PC-3 (cell line): ENCODE measurements around the gene THAP7.

Experiments
- EZH2phosphoT487 ChIP-seq: fragments of 300-600 bp; sonication (generic); IDR thresholded peaks from 2 replicates; pipeline ENCODE4 v1.6.1; 2018; ENCODE audit warnings: mild to moderate bottlenecking, antibody characterized with exemption, low read length, borderline replicate concordance
- TF ChIP-seq, protein P1 (sequence below): fragments of 300-600 bp; sonication (generic); conservative IDR thresholded peaks from 2 replicates; pipeline ENCODE4 v1.5.1; 2017; ENCODE audit warnings: antibody characterized with exemption, low read depth, mild to moderate bottlenecking, low read length

DNA sequence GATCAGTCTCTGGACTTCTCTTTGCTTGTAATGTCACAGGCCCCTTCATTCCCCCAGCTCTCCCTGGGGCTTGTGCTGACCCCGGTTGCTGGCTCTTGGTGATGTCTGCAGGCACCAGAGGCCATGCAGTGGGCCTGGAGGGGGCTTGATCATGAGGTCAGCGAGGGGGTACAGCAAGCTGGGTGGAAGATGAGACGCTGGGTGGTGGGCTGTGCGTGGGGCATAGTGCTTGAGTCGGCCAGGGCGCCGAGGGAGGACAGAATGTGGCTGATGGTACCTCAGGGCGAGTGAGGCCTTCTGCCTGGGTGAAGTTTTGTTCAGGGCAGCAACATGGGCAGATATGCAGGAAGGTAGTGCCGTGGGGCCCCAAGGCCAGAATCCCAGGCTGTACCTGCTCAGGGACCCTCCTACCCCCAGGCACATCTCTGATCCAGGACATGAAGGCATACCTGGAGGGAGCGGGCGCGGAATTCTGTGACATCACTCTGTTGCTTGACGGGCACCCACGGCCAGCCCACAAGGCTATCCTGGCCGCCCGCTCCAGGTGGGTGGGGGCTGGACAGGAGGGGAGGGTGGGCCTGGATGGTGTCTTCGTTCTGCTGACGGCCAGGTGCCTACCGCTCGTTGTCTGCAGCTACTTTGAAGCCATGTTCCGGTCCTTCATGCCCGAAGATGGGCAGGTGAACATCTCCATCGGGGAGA, 6.4 kb downstream of the THAP7 start:
- TF ChIP-seq, protein P1, sequence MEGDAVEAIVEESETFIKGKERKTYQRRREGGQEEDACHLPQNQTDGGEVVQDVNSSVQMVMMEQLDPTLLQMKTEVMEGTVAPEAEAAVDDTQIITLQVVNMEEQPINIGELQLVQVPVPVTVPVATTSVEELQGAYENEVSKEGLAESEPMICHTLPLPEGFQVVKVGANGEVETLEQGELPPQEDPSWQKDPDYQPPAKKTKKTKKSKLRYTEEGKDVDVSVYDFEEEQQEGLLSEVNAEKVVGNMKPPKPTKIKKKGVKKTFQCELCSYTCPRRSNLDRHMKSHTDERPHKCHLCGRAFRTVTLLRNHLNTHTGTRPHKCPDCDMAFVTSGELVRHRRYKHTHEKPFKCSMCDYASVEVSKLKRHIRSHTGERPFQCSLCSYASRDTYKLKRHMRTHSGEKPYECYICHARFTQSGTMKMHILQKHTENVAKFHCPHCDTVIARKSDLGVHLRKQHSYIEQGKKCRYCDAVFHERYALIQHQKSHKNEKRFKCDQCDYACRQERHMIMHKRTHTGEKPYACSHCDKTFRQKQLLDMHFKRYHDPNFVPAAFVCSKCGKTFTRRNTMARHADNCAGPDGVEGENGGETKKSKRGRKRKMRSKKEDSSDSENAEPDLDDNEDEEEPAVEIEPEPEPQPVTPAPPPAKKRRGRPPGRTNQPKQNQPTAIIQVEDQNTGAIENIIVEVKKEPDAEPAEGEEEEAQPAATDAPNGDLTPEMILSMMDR = no peak
- no peak for TF ChIP-seq EZH2phosphoT487
